Measurements from ENCODE around the gene B4GALT5.

GRCh38 chr20:49657118-49657901 is 56.4 kb downstream of the B4GALT5 start:
- TF ChIP-seq CTCF (IDR thresholded peaks at IDR 0.05) = no peak
- no peak for TF ChIP-seq POLR2A (IDR thresholded peaks at IDR 0.05)
